Thymus (tissue), 11 donors: Measurements from ENCODE around the gene KRT40. TPM values are rescaled to one million over a fixed set of nuclear protein-coding genes. Genes with fewer than 3 reads are reported as not detected.

Experiments
- DNase-seq, 9 donors: peaks; one replicate each; pipeline ENCODE4 v3.0.0-alpha.2; 2013; ENCODE audit warnings: low spot score in 9 of 9, low read depth in 6 of 9, missing footprints in 1 of 9
- H3K27ac ChIP-seq, 2 donors: one replicate each; pipeline ENCODE4 v1.5.1; 2013; ENCODE audit warnings: control low read depth in 1 of 2, low read depth in 1 of 2, low read length in 1 of 2, mild to moderate bottlenecking in 1 of 2, moderate library complexity in 1 of 2
- H3K27me3 ChIP-seq, 2 donors: one replicate each; pipeline ENCODE4 v1.5.1; 2013; ENCODE audit warnings: low read length in 1 of 2; ENCODE audit not compliant: control insufficient read depth in 2 of 2, insufficient read depth in 1 of 2
- H3K36me3 ChIP-seq, 2 donors: one replicate each; pipeline ENCODE4 v1.5.1; 2013; ENCODE audit warnings: low read length in 1 of 2, mild to moderate bottlenecking in 1 of 2, moderate library complexity in 1 of 2; ENCODE audit not compliant: control insufficient read depth in 2 of 2, insufficient read depth in 2 of 2
- H3K4me1 ChIP-seq, 2 donors: one replicate each; pipeline ENCODE4 v1.5.1; 2013; ENCODE audit warnings: low read length in 2 of 2; ENCODE audit not compliant: control insufficient read depth in 2 of 2, insufficient read depth in 2 of 2
- H3K4me3 ChIP-seq, 2 donors: one replicate each; pipeline ENCODE4 v1.5.1; 2013; ENCODE audit warnings: low read length in 2 of 2, control low read depth in 1 of 2, mild to moderate bottlenecking in 1 of 2
- H3K9me3 ChIP-seq, 2 donors: one replicate each; pipeline ENCODE4 v1.5.1; 2013; ENCODE audit warnings: low read length in 1 of 2, mild to moderate bottlenecking in 1 of 2; ENCODE audit not compliant: control insufficient read depth in 2 of 2, insufficient read depth in 1 of 2
- WGBS: extraction: QIAGEN DNeasy Blood & Tissue Kit; methylation state at CpG from one replicate; pipeline ENCODE4 v1.1.7; 2013; 5-methylcytosine and 5-hydroxymethylcytosine counted together
- polyA plus RNA-seq: library from polyadenylated mRNA; stranded (reverse); fragments of 200-250 nt; gene quantifications from one replicate; pipeline ENCODE4 v1.2.3, GENCODE V29; 2013
- total RNA-seq: library from RNA; stranded (reverse); fragments of 120-200 nt; gene quantifications from one replicate; pipeline ENCODE4 v1.2.4, GENCODE V29; 2013
- donor health status: healthy.

KRT40 gene
- total and polyA plus RNA-seq, 2 donors = 0.09 to 0.11 TPM

- WGBS = 83% methylated on average over 4 of the region's 4 CpGs
- DNase-seq = no peak
Measured at GRCh38 chr17:40962059-40962561, 22.0 kb downstream of the KRT40 start.

GRCh38 chr17:40961591-40961990, 22.5 kb downstream of the KRT40 start:
- WGBS = 88% methylated on average over 1 of the region's 1 CpG
- H3K9me3 ChIP-seq = no peaks in the 10 kb centered on the region

More at GRCh38 chr17:40962059-40962561, 22.0 kb downstream of the KRT40 start:
- Histone ChIP-seq H3K27me3 (no peaks in the 10 kb centered on the region), H3K36me3 (no peaks in the 10 kb centered on the region), H3K9me3 (no peaks in the 10 kb centered on the region), H3K4me3 (no peak overlapping the region), H3K4me1 (no peaks in the 10 kb centered on the region), H3K27ac (no peak overlapping the region)

GRCh38 chr17:40960144-40960543, 24.0 kb downstream of the KRT40 start:
- 91% methylated on average over 10 of the region's 10 CpGs for WGBS

More at GRCh38 chr17:40961591-40961990, 22.5 kb downstream of the KRT40 start:
- no peak overlapping the region for H3K4me3 ChIP-seq
- no peak for DNase-seq
- H3K27ac ChIP-seq = no peak overlapping the region
- no peaks in the 10 kb centered on the region for H3K36me3 ChIP-seq
- no peaks in the 10 kb centered on the region for H3K27me3 ChIP-seq
- no peaks in the 10 kb centered on the region for H3K4me1 ChIP-seq

GRCh38 chr17:40958086-40958953, 25.8 kb downstream of the KRT40 start:
- no peak for DNase-seq

More at GRCh38 chr17:40960144-40960543, 24.0 kb downstream of the KRT40 start:
- no peaks in the 10 kb centered on the region for H3K27me3 ChIP-seq
- H3K4me1 ChIP-seq = no peaks in the 10 kb centered on the region
- H3K4me3 ChIP-seq = no peak overlapping the region
- no peaks in the 10 kb centered on the region for H3K36me3 ChIP-seq
- no peaks in the 10 kb centered on the region for H3K9me3 ChIP-seq
- DNase-seq = no peak
- no peak overlapping the region for H3K27ac ChIP-seq

GRCh38 chr17:40956401-40957254, 27.5 kb downstream of the KRT40 start:
- H3K27ac ChIP-seq = no peak overlapping the region
- no peak overlapping the region for H3K4me3 ChIP-seq
- no peaks in the 10 kb centered on the region for H3K27me3 ChIP-seq
- H3K9me3 ChIP-seq = no peaks in the 10 kb centered on the region
- no peaks in the 10 kb centered on the region for H3K36me3 ChIP-seq
- DNase-seq = no peak
- no peaks in the 10 kb centered on the region for H3K4me1 ChIP-seq
- WGBS = 92% methylated on average over 8 of the region's 8 CpGs

More at GRCh38 chr17:40958086-40958953, 25.8 kb downstream of the KRT40 start:
- no peaks in the 10 kb centered on the region for H3K4me1 ChIP-seq
- H3K9me3 ChIP-seq = no peaks in the 10 kb centered on the region
- no peak overlapping the region for H3K27ac ChIP-seq
- no peaks in the 10 kb centered on the region for H3K36me3 ChIP-seq
- H3K4me3 ChIP-seq = no peak overlapping the region
- no peaks in the 10 kb centered on the region for H3K27me3 ChIP-seq
- WGBS = 94% methylated on average over 12 of the region's 12 CpGs

GRCh38 chr17:40953881-40954280, 30.2 kb downstream of the KRT40 start:
- Histone ChIP-seq H3K36me3 (no peaks in the 10 kb centered on the region), H3K27me3 (peaks cover 0 to 3% of the 10 kb centered on the region in 2 donors), H3K4me1 (no peaks in the 10 kb centered on the region), H3K27ac (no peak overlapping the region), H3K4me3 (no peak overlapping the region), H3K9me3 (no peaks in the 10 kb centered on the region)
- DNase-seq = no peak
- WGBS = 95% methylated on average over 2 of the region's 2 CpGs

- no peak for DNase-seq
- Histone ChIP-seq H3K36me3 (no peaks in the 10 kb centered on the region), H3K9me3 (no peaks in the 10 kb centered on the region), H3K27me3 (peaks cover 0 to 3% of the 10 kb centered on the region in 2 donors), H3K27ac (no peak overlapping the region), H3K4me1 (no peaks in the 10 kb centered on the region), H3K4me3 (no peak overlapping the region)
- 79% methylated on average over 1 of the region's 1 CpG for WGBS
Measured at GRCh38 chr17:40952661-40953060, 31.5 kb downstream of the KRT40 start.

GRCh38 chr17:40952154-40952553, 32.0 kb downstream of the KRT40 start:
- no peak for DNase-seq

More at GRCh38 chr17:40952154-40952553, 32.0 kb downstream of the KRT40 start:
- 98% methylated on average over 2 of the region's 2 CpGs for whole genome bisulfite sequencing
- Histone ChIP-seq H3K4me1 (no peaks in the 10 kb centered on the region), H3K27me3 (peaks cover 0 to 3% of the 10 kb centered on the region in 2 donors), H3K36me3 (no peaks in the 10 kb centered on the region), H3K9me3 (no peaks in the 10 kb centered on the region), H3K27ac (no peak overlapping the region), H3K4me3 (no peak overlapping the region)
